HepG2 (cell line): ENCODE data around the gene LAMP1. TPM values are rescaled to one million over a fixed set of nuclear protein-coding genes. Genes with fewer than 3 reads are reported as not detected.

ENCODE experiments used
- AGO2 ChIP-seq: fragments of 200-400 bp; formaldehyde crosslinking; optimal IDR thresholded peaks from 2 replicates; pipeline ENCODE3; 2017; ENCODE audit warnings: mild to moderate bottlenecking, low read depth, low read length, moderate library complexity
- CBFB ChIP-seq: sonication (generic); formaldehyde crosslinking; IDR thresholded peaks from 2 replicates; pipeline ENCODE4 v1.4.0; 2020; ENCODE audit warnings: missing genetic modification reagents
- FOXP1 ChIP-seq, 2 experiments: fragments of 450-650 bp in 1 of 2; IDR thresholded peaks; 2 replicates each; pipeline ENCODE4 v1.6.1; 2017 to 2018; ENCODE audit warnings: antibody characterized with exemption in 1 of 2
- HNRNPK ChIP-seq: fragments of 200-400 bp; formaldehyde crosslinking; IDR thresholded peaks from 2 replicates; pipeline ENCODE4 v1.6.1; 2018; ENCODE audit warnings: low read length, low read depth, moderate library complexity, mild to moderate bottlenecking; ENCODE audit not compliant: poor library complexity, severe bottlenecking
- MTA1 ChIP-seq: sonication (generic); formaldehyde crosslinking; IDR thresholded peaks from 2 replicates; pipeline ENCODE4 v1.4.0; 2020; ENCODE audit warnings: missing genetic modification reagents, mild to moderate bottlenecking, borderline replicate concordance
- MXI1 ChIP-seq: IDR thresholded peaks from 3 replicates; pipeline ENCODE4 v1.6.1; 2012; ENCODE audit warnings: low read depth, low read length, inconsistent platforms, borderline replicate concordance
- NFRKB ChIP-seq: fragments of 450-650 bp; IDR thresholded peaks from 2 replicates; pipeline ENCODE4 v1.6.1; 2017
- PITX1 ChIP-seq: sonication (generic); formaldehyde crosslinking; IDR thresholded peaks from 2 replicates; pipeline ENCODE4 v1.5.1; 2020; ENCODE audit warnings: mild to moderate bottlenecking, missing genetic modification reagents
- PLRG1 ChIP-seq: fragments of 450-650 bp; conservative IDR thresholded peaks from 2 replicates; pipeline ENCODE4 v1.6.1; 2016
- PTBP1 ChIP-seq: fragments of 200-400 bp; formaldehyde crosslinking; IDR thresholded peaks from 2 replicates; pipeline ENCODE4 v1.6.1; 2018; ENCODE audit warnings: low read length, low read depth; ENCODE audit not compliant: poor library complexity, severe bottlenecking
- SIX4 ChIP-seq: sonication (generic); formaldehyde crosslinking; IDR thresholded peaks from 2 replicates; pipeline ENCODE4 v1.4.0; 2020; ENCODE audit warnings: missing genetic modification reagents
- SOX5 ChIP-seq: IDR thresholded peaks from 2 replicates; pipeline ENCODE4 v1.6.1; 2016; ENCODE audit warnings: borderline replicate concordance
- SRSF9 ChIP-seq: fragments of 200-400 bp; formaldehyde crosslinking; IDR thresholded peaks from 2 replicates; pipeline ENCODE4 v1.6.1; 2018; ENCODE audit warnings: borderline replicate concordance, mild to moderate bottlenecking, low read depth, low read length; ENCODE audit not compliant: insufficient read depth, poor library complexity, severe bottlenecking
- ZMYM4 ChIP-seq: sonication (generic); formaldehyde crosslinking; IDR thresholded peaks from 2 replicates; pipeline ENCODE4 v1.8.1; 2023; ENCODE audit warnings: mild to moderate bottlenecking, missing genetic modification reagents
- ZNF10 ChIP-seq: sonication (generic); formaldehyde crosslinking; IDR thresholded peaks from 2 replicates; pipeline ENCODE4 v1.4.0; 2020; ENCODE audit warnings: mild to moderate bottlenecking, low read depth, missing genetic modification reagents, borderline replicate concordance
- ZNF224 ChIP-seq: sonication (generic); formaldehyde crosslinking; IDR thresholded peaks from 2 replicates; pipeline ENCODE4 v1.5.0; 2020; ENCODE audit warnings: mild to moderate bottlenecking, missing genetic modification reagents
- ZNF501 ChIP-seq: sonication (generic); formaldehyde crosslinking; IDR thresholded peaks from 2 replicates; pipeline ENCODE4 v1.5.1; 2020; ENCODE audit warnings: mild to moderate bottlenecking, moderate library complexity, missing genetic modification reagents
- ZNF543 ChIP-seq: sonication (generic); formaldehyde crosslinking; IDR thresholded peaks from 2 replicates; pipeline ENCODE4 v1.4.0; 2020; ENCODE audit warnings: mild to moderate bottlenecking, missing genetic modification reagents
- ZNF703 ChIP-seq: sonication (generic); formaldehyde crosslinking; IDR thresholded peaks from 2 replicates; pipeline ENCODE4 v1.5.1; 2020; ENCODE audit warnings: missing genetic modification reagents, mild to moderate bottlenecking, moderate library complexity, borderline replicate concordance
- ZNF792 ChIP-seq: IDR thresholded peaks from 2 replicates; pipeline ENCODE4 v1.6.1; 2016
- ZNF83 ChIP-seq: sonication (generic); formaldehyde crosslinking; IDR thresholded peaks from 2 replicates; pipeline ENCODE4 v1.4.0; 2020; ENCODE audit warnings: missing genetic modification reagents, mild to moderate bottlenecking, borderline replicate concordance
- polyA plus RNA-seq, 8 experiments: library from polyadenylated mRNA; depleted of rRNA in 3 of 8; stranded (reverse) in 7 of 8; unstranded in 1 of 8; fragments of >200 nt; fragmentation: Illumina TruSeq in 4 of 8; extraction: Trizol in 4 of 8; gene quantifications; 2 replicates each; pipeline versions ENCODE4 v1.2.1 to v1.2.3, GENCODE V29; 2011 to 2016; ENCODE audit warnings: low read depth in 4 of 8, missing spikeins in 1 of 8, mixed read lengths in 1 of 8; ENCODE audit not compliant: insufficient read depth in 1 of 8
- total RNA-seq, 5 experiments: library from RNA; depleted of rRNA; stranded (reverse); fragments of >200 nt; fragmentation: Illumina TruSeq; extraction: Trizol; gene quantifications; 2 replicates each; pipeline ENCODE4 v1.2.3, GENCODE V29; 2016; ENCODE audit warnings: low read depth in 1 of 5
- TF ChIP-seq, protein P1 (sequence below): sonication (generic); formaldehyde crosslinking; IDR thresholded peaks from 2 replicates; pipeline ENCODE4 v1.4.0; 2020; ENCODE audit warnings: mild to moderate bottlenecking, missing genetic modification reagents
- TF ChIP-seq, protein P2 (sequence below): sonication (generic); formaldehyde crosslinking; IDR thresholded peaks from 2 replicates; pipeline ENCODE4 v1.8.0; 2022; ENCODE audit warnings: missing genetic modification reagents, low read depth, mild to moderate bottlenecking, borderline replicate concordance
- TF ChIP-seq, protein P3 (sequence below): sonication (generic); formaldehyde crosslinking; IDR thresholded peaks from 2 replicates; pipeline ENCODE4 v1.5.1; 2020; ENCODE audit warnings: mild to moderate bottlenecking, missing genetic modification reagents, moderate library complexity
- TF ChIP-seq, protein P4 (sequence below): sonication (generic); formaldehyde crosslinking; IDR thresholded peaks from 2 replicates; pipeline ENCODE4 v1.8.0; 2022; ENCODE audit warnings: mild to moderate bottlenecking, missing genetic modification reagents; ENCODE audit not compliant: insufficient replicate concordance

The LAMP1 gene
- total and polyA plus RNA-seq, 2 of the 13 experiments (the other 11 are each of a cell fraction or from before 2014, with no cell fraction given), result 103 to 112 TPM

DNA sequence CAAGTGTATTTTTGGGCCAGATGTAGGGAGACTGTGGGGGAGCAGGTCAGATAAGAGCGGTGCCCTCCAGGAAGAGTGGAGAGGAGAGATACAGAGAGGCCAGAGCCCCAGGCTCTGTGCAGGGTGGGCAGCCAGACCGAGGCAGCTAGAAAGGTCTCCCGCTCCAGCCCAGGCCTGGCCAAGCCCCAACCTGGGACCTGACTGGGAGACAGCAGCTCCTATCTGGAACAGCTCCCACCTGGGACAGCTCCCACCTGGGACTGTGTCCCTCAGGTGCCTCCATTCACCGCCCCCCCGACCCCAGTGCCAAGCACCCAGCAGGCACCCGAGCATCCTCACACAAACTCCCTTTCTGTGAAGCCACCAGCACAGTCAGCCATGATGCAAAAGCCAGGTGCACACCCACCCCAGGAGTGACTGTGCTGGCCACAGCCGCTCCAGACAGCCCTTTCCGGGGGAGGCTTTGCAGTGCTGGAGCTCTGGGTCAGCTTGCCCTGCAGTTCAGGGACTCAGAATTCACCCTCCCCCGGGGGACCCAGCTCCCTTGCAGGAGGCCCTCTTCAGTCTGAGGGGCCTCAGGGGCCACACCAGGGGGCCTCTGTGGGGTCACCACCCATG is 69.0 kb downstream of the LAMP1 start (continued):
- TF ChIP-seq ZNF83, result no peak
- TF ChIP-seq SIX4 (CRISPR knock-in tag), result no peak
- no peak for TF ChIP-seq AGO2
- TF ChIP-seq ZNF224, result no peak
- no peak for TF ChIP-seq SRSF9
- TF ChIP-seq, protein P1, sequence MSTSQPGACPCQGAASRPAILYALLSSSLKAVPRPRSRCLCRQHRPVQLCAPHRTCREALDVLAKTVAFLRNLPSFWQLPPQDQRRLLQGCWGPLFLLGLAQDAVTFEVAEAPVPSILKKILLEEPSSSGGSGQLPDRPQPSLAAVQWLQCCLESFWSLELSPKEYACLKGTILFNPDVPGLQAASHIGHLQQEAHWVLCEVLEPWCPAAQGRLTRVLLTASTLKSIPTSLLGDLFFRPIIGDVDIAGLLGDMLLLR (CRISPR knock-in tag), result no peak
- no peak for TF ChIP-seq MTA1
- TF ChIP-seq HNRNPK, result no peak
- TF ChIP-seq ZNF703 (CRISPR knock-in tag), result 0 out of 2 replicates have a peak, but pooled peaks have one; percentile 34
- no peak for TF ChIP-seq FOXP1 (IDR thresholded peaks at IDR 0.05)
- no peak for TF ChIP-seq FOXP1 (CRISPR knock-in tag; IDR thresholded peaks at IDR 0.05)
- no peak for TF ChIP-seq ZNF543 (CRISPR knock-in tag)
- TF ChIP-seq PLRG1, result no peak
- no peak for TF ChIP-seq ZNF792 (CRISPR knock-in tag)
- TF ChIP-seq CBFB (CRISPR knock-in tag), result no peak
- TF ChIP-seq ZMYM4 (CRISPR knock-in tag), result no peak
- TF ChIP-seq, protein P2, sequence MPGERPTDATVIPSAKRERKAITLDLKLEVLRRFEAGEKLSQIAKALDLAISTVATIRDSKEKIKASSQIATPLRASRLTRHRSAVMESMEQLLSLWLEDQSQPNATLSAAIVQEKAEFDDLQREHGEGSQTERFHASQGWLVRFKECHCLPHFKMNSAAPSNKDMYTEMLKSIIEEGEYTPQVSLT (CRISPR knock-in tag), result no peak
- TF ChIP-seq, protein P3, sequence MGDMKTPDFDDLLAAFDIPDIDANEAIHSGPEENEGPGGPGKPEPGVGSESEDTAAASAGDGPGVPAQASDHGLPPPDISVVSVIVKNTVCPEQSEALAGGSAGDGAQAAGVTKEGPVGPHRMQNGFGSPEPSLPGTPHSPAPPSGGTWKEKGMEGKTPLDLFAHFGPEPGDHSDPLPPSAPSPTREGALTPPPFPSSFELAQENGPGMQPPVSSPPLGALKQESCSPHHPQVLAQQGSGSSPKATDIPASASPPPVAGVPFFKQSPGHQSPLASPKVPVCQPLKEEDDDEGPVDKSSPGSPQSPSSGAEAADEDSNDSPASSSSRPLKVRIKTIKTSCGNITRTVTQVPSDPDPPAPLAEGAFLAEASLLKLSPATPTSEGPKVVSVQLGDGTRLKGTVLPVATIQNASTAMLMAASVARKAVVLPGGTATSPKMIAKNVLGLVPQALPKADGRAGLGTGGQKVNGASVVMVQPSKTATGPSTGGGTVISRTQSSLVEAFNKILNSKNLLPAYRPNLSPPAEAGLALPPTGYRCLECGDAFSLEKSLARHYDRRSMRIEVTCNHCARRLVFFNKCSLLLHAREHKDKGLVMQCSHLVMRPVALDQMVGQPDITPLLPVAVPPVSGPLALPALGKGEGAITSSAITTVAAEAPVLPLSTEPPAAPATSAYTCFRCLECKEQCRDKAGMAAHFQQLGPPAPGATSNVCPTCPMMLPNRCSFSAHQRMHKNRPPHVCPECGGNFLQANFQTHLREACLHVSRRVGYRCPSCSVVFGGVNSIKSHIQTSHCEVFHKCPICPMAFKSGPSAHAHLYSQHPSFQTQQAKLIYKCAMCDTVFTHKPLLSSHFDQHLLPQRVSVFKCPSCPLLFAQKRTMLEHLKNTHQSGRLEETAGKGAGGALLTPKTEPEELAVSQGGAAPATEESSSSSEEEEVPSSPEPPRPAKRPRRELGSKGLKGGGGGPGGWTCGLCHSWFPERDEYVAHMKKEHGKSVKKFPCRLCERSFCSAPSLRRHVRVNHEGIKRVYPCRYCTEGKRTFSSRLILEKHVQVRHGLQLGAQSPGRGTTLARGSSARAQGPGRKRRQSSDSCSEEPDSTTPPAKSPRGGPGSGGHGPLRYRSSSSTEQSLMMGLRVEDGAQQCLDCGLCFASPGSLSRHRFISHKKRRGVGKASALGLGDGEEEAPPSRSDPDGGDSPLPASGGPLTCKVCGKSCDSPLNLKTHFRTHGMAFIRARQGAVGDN (CRISPR knock-in tag), result 0 out of 2 replicates have a peak, but pooled peaks have one; percentile 17
- TF ChIP-seq SOX5 (CRISPR knock-in tag), result no peak
- TF ChIP-seq PITX1, result no peak
- TF ChIP-seq PTBP1, result no peak
- no peak for TF ChIP-seq MXI1
- TF ChIP-seq ZNF10 (CRISPR knock-in tag), result no peak
- no peak for TF ChIP-seq ZNF501 (CRISPR knock-in tag)
- TF ChIP-seq, protein P4, sequence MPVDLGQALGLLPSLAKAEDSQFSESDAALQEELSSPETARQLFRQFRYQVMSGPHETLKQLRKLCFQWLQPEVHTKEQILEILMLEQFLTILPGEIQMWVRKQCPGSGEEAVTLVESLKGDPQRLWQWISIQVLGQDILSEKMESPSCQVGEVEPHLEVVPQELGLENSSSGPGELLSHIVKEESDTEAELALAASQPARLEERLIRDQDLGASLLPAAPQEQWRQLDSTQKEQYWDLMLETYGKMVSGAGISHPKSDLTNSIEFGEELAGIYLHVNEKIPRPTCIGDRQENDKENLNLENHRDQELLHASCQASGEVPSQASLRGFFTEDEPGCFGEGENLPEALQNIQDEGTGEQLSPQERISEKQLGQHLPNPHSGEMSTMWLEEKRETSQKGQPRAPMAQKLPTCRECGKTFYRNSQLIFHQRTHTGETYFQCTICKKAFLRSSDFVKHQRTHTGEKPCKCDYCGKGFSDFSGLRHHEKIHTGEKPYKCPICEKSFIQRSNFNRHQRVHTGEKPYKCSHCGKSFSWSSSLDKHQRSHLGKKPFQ (CRISPR knock-in tag), result no peak
- no peak for TF ChIP-seq NFRKB
